ENCODE results near the gene SPTB.

DNA sequence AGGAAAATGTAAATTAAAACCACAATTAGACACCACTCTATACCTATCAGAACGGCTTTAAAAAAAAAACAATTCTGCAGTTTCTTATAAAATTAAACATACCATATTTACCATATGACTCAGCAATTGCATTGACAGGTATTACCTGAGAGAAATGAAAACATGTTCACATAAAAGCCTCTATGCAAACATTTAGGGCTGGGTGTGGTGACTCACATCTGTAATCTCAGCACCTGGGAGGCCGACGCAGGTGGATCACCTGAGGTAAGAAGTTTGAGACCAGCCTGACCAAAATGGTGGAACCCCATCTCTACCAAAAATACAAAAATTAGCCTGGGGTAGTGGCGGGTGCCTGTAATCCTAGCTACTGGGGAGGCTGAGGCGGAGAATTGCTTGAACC is 41.1 kb downstream of the SPTB start:
- TF ChIP-seq POLR2A (IDR thresholded peaks at IDR 0.05) (no peak), CTCF (IDR thresholded peaks at IDR 0.05 in 8 of 11, conservative IDR thresholded peaks at IDR 0.05 in 3 of 11) (no peak)
